Activated T-cell treated with anti-CD3 and anti-CD28 coated beads, Interleukin-2, amount 50 U/mL, for 48 hours (primary cell): Measurements from ENCODE around the gene STAT3.
"Not testable (repeated sequence)": the region's sequence is repeated elsewhere in the genome, so short reads cannot be mapped to it uniquely, and the experiment has no call there.

Experiments
- DNase-seq, 2 experiments: peaks; one replicate each; pipeline ENCODE4 v3.0.0-alpha.2; 2020

Gene STAT3

DNA sequence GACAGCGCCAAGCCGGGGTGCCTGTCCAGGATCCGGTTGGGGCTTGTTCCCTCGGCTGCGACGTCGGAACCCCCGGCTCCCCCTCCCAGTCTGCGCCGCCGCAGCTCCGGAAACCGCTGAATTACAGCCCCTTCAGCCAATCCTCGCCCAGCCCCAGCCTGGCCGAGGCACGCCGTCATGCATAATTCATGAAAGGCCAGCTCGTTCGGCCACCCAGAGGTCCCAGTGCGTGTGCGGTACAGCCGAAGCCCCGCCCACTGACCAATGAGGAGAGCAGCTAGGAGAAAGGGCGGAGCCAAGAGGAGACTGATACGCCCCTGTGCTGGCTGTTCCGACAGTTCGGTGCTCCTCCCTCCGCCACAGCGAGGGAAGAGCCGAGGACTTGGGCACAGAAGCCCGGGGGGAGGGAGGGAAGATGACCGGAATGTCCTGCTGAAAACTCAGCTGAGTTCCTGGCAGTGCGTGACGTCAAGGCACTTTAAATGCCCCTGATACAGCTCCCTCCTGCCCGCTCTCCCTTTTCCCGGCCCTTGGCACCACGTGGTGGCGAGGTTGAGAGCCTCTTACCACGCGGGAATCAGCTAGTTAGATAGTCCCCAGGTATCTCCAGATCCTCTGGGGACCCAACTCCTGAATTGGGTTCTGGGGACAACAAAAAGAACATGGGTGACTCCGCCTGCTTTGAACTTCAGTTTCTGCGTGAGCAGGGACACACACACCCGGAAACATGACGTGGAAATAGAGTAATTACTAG is at the start of gene STAT3:
Gene STAT3 (minus strand): TSS at position 62 of the 754 bp plus-strand sequence. CDS start 39,926 bp downstream, outside the sequence.
- DNase-seq = peak; percentile 100

DNA sequence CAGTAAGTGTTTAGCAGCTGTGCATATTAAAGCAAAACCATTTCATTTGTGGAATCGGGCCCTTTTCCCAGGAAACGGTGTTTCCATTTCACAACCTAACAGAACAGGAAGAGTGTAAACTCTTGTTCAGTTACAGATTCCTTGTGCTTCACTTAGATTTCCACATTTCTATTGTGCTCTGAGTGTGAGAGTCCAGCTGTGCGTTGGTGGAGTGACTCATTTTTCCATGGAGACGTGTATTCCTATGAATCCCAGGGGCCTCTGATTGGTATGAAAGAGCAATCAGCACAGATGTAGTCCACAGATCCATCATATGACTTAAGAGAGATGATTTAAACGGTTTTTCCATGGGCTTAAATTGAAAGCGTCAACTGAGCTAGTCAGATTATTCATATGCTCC is 48.1 kb upstream of the STAT3 start:
- no peak for DNase-seq

DNA sequence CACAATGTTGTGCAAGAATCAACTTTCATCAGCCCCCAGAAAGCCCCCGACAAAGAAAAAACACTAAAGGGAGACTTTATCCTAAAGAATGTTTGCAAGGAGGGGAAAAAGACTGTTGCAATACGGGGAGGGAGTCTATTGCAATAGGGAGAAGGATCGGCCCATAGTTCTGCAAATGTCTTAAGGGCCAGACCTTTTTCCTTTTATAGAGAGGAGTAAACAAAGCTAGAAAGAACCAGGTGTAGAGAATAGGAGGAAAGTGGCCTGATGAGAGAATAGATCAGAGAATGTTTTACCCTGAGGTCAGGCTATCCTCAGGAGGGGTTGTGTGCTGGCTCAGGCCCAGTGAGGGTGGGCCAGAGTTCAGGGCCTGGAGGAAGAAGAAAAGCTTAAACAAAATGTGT is 43.5 kb upstream of the STAT3 start:
- DNase-seq = no peak

DNA sequence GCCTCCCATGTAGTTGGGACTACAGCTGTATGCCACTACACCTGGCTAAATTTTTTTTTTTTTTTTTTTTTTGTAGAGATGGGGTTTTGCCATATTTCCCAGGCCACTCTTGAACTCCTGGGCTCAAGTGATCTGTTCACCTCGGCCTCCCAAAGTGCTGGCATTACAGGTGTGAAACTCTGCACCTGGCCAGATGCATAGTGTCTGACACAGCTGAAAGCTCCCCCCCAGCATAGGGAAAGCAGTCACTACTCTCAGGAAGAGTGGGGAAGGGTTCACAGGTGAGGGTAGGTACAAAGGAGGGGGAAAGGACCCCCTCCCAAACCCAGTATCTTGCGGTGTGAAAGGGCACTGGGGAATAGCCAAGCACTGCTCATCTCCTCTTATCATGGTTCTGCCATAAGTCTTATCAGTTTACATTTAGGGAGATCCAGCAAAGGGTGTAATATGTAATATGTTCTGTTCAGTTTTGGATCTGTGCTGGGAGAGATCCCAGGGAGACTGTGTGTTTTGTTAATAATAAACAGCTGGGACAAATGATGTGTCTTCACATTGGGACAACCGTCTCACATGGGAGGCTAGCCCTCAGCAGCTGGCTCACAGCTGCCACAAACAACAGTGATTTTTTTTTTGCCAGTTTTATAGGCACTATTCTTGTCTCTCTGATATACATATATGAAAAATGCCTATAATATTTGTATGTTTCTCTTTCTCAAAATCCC is 41.6 kb upstream of the STAT3 start:
- no peak for DNase-seq

DNA sequence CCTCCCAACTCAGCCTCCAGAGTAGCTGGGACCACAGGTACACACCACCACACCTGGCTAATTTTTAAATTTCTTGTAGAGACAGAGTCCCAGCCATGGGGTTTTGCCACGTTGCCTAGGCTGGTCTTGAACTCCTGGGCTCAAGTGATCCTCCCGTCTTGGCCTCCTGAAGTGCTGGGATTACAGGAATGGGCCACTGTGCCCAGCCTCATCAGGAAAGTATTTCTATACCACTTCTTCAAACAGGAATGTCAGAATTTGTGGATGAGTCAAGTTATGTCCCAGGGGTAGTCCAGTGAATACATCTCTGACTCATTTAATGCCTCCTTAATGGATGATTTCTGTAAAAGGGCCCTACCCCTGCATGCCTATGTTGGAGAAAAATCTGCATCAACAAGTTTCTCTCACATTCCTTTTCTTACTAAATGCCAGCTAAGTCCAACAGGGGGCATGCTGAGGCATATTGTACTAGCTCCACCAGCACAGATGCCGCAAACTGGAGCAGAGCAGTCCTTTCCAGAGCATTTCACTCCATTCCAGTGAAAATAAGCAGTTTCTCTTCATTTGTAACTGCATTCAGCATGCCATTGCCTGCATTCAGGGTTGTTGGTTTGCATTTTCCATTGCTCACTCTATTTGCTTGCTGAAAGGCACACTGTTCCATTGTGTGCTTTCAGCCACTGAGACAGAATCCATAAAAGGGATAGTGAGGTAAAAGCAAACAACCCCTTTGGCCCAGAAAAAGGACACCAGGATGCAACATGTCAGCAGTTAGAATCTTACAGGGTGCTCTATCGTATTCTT is 40.1 kb upstream of the STAT3 start:
- no peak for DNase-seq

DNA sequence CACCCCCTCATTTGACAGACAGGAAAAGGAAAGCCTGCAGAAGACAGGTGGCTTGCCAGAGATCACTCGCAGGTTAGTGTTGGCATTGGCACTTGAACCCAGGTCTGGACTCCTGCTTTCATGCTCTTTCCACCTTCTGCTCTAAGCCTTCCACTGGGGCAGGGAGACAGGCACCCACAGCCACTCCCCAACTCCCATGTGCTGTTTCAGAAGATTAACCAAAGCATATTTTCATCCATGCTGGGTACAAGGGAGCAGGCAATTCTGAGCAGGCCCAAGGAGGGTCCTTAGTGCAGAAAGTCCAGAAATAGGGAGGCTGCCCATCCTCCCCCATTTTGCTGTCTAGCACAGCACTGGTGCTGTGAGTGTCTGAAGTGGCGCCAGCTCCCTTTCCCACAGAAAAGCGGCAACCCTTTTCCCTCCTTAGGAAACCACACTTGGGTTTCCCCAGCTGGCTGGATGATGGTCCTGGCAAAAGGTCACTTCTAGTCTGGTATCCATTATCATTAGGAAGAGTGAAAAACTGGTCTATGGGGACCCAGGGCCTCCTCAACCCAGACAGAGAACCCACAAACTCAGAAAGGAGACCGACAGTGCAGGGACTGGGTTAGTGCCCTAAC is 36.9 kb upstream of the STAT3 start:
- no peak for DNase-seq

DNA sequence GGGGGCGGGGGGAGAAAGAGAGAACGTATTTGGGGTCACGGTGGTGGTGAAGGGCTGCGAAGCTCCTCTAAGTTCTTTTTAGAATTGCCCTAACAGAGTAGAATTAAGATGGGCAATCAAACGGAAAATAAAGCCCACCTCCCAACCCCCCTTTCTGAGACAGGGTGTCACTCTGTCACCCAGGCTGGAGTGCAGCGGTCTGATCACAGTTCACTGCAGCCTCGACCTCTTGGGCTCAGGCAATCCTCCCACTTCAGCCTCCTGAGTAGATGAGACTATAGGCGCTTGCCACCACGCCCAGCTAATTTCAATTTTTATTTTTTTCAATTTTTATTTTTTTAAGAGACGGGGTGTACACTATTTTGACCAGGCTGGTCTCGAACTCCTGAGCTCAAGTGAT is 35.5 kb upstream of the STAT3 start:
- no peak for DNase-seq

DNA sequence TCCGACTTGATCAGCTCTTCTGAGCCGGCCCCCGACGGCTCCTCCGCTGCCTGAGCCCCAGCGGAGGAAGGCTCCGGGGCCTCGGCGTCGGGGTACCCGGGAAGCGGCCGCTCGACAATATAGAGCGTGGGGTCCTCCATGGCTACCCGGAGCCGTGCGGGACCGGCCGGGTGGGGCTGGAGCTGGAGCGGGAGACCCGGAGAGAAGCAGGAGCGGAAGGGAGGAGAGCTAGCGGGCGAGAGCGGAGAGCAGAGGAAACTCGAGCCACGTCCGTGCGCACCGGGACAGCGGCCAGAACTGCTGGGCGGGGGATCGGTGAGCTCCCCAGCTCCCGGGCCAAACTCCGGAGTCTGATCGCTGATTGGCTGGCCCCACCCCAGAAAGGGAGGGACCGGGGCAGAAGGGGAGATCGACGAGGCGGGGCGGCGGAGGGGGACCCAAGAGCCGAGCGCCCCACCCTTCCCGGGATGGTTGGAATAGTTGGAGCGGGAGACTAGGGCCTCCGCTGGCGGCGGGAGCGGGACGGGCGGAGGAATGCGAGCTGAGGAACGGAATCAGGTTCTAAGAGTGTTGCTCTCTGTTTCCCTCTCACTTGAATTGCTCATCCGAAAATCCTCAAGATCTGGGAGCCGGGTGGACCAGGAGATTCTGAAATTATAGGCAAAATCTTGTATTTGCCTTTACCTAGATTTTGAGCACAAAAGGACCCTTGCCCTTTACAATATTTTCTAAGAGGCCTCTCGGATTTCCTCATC is 34.9 kb upstream of the STAT3 start, which contains the start of gene CAVIN1:
Gene CAVIN1 (minus strand): TSS at position 299 of the 755 bp plus-strand sequence. CDS start 159 bp downstream, at position 140.
- DNase-seq = peak; percentile 46 to 61

DNA sequence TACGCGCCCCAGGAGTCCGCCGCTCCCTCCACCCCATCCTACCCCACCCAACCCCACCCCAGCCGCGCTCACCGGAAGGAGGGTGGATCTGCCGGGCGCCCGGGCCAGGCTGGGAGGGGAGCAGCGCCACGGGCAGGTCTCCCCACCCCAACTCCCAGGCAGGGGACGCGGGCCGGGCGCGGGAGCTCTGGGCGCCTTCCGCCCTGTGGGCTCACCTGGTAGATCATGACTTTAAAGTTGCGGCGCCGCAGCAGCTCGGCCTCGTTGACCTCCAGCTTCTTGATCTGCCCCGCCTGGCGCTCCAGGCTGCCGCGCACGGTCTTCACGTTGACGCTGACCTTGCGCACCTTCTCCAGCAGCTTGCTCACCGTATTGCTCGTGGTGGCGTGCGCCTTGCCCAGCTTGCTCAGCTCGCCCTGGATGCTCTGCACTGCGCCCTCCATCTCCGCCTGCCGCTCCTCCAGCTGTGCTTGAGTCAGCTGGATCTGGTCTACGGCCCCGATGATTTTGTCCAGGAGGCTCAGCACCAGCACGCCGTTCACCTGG is 34.2 kb upstream of the STAT3 start:
- DNase-seq = peak; percentile 58 to 63

DNA sequence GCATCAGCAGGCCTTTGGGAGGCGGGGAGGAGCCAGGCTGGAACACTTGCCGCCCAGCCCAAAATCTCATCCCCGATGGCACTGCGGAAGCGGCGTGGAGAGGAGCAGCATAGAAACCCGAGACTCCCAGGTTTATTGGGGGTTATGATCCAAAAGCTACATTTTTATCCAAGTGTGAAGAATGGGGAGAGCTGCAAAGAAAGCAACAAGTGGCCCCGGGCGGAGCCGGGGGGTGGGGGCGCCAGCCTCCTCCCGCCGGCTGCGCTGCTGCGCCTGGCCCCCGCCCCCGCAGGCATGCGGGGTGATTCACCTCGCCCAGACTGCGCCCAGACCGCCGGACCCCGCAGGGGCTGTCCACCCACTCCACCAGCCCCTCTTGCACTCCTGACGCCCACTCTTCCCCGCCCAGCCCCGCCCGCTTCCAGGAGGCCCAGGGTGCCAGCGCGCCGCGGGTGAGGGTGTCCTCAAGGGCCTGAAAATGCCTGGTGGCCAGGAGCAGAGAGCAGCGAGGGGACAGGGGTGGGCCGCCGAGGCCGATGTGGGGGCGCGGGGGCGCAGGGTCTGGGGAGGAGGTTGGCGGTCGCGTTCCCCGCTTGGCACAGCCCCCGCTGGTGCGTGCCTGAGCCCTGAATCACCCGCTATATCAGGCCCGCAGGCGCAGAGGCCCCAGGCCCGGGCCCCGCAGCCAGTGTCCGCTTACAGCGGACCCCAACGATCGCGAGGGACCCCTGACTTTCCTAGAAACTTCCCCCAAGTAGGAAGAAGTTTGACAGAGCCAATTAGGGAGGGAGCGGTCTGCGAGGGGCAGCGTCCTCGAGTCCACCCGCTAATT is 33.5 kb upstream of the STAT3 start:
- peak in 1 of 2 experiments; percentile 51 for DNase-seq

DNA sequence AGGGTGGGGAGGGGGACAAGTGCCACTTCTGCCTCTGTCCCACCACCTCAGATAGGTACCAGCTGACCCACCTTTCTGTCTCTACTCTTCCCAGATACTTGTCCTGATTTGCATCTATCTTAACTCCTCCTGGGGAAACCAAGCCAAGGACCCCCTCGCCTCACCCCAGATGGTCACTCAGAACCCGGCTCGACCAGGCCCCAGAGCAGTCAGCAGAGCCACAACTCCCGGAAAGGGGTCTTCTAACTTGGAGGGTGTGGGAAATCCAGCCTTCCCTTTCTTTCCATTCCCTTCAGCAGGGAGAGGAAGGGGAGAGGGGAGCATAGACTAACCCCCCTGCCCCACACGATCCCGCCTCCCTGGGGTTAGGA is 32.9 kb upstream of the STAT3 start:
- DNase-seq = no peak

DNA sequence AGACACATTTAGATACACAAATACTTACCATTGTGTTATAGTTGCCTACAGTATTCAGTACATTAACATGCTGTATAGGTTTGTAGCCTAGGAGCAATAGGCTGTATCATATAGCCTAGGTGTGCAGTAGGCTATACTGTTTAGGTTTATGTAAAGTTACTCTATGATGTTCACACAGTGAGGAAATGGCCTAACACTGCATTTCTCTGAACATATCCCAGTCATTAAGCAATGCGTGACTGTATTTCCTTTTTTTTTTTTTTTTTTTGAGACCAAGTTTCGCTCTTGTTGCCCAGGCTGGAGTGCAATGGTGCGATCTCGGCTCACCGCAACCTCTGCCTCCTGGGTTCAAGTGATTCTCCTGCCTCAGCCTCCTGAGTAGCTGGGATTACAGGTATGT is 29.7 kb upstream of the STAT3 start:
- not testable (repeated sequence) for DNase-seq

DNA sequence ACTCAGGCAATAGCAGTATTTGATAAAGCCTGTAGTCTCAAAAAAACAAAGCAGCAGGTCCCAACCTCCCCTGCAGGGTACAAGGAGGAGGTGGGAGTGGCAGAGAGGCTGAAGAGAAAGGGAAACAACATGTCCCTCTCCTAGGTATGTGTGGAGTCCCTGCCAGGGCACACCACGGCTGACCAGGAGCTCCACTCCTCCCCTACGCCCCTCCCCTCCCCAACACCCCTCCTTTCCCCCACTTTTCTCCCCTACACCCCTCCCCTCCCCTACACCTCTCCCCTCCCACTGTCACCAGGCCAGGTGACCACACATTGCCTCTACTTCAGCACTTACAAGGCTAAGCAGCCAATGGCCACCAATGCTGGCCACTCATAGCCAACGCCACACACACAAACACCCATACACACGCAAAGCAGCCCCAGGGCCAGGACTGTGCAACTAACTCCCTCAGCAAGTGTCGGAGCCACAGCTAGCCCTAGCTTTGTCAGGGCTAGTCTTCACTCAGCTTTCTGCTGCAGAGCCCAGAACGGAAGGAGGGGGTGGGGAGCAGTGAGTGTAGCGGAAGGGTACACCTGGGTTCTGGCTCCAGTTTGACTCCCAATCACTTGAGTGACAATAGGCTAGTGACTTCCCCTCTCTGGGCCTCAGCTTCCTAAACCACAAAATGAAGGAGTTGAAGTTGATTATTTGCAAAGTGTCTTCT is 26.6 kb upstream of the STAT3 start:
- DNase-seq = peak; percentile 67 to 70

DNA sequence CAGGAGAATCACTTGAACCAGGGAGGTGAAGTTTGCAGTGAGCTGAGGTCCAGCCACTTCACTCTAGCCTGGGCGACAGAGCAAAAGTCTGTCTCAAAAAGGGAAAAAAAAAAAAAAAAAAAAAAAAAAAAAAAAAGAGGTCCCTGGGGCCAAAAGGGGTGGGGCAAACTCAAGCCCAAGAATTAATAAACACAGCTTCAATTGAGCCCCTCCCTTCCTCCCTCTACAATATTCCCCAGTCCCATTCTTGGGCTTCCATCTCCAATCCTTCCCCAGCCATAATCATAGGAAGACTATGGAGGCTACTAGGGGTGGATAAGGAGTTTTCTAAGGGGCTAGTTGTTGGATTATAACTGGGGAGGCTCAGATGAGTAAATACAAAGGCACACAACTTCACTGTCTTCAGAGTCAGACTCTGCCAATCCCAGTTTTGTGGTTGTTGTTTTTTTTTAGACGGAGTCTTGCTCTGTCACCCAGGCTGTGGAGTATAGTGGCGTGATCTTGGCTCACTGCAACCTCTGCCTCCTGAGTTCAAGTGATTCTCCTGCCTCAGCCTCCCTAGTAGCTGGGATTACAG is 25.3 kb upstream of the STAT3 start:
- DNase-seq = no peak

DNA sequence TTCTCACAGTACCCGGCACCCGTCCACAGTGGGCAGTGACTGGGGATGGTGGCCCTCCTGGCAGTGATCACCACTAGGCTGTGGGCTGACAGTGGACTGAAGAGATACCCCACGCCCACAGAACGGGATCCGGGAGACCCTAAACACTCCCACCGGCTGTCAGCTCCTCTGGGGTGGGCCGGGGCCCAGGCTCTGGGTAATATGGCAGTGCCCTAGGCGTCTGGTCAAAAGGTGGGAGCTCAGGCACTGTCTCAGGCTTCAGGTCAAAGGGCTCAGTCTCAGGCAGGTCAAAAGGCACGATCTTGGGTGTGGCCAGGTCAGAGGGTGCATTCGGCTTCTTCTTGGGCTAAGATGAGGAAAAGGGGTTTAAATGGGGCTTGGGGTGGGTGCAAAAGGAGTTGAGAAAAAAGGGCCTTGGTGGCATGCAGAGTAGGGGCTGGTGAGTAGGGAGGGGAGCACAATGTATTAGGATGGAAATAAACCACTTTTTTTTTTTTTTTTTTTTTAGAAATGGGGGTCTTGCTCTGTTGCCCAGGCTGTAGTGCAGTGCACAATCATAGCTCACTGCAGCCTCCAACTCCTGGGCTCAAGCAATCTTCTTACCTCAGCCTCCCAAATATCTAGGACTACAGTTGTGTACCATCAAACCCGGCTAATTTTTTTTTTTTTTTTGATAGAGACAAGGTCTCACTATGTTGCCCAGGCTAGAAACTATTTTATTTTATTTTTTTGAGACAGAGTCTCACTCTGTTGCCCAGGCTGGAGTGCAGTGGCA is 23.9 kb upstream of the STAT3 start:
- DNase-seq = no peak

DNA sequence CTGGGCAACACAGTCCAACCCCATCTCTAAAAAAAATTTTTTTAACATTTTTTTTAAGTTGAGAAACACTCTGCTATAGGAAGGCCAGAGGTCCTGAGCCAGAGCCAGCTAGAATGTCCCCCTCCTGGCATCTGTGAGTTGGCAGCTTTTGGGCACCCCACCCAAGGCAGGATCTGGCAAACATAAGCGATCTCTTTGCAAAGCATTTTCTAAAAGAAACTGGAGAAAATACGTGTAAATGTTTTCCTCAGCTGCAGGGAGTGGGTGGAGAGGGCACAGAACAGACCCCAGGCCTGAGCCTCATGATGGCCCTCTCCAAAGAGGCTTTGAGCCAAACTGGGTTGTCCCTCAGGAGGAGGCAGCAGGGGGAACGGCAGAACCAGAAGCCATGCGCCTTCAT is 23.1 kb upstream of the STAT3 start:
- no peak for DNase-seq

DNA sequence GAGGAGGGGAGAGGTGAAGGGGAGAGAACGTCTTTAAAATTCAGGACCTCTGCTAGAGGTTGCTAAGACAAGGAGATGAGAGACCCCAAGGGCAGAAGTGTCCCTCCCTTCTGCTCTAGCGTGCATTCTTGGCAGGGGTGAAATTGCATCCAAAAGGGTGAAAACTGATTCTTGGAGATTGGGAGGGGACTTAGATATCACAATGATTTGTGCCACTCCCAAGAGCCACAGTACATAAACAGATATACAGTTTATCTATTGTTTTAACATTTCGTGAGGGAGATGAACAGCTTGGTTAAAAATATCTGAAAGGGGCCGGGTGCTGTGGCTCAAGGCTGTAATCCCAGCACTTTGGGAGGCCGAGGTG is 22.1 kb upstream of the STAT3 start:
- no peak for DNase-seq

DNA sequence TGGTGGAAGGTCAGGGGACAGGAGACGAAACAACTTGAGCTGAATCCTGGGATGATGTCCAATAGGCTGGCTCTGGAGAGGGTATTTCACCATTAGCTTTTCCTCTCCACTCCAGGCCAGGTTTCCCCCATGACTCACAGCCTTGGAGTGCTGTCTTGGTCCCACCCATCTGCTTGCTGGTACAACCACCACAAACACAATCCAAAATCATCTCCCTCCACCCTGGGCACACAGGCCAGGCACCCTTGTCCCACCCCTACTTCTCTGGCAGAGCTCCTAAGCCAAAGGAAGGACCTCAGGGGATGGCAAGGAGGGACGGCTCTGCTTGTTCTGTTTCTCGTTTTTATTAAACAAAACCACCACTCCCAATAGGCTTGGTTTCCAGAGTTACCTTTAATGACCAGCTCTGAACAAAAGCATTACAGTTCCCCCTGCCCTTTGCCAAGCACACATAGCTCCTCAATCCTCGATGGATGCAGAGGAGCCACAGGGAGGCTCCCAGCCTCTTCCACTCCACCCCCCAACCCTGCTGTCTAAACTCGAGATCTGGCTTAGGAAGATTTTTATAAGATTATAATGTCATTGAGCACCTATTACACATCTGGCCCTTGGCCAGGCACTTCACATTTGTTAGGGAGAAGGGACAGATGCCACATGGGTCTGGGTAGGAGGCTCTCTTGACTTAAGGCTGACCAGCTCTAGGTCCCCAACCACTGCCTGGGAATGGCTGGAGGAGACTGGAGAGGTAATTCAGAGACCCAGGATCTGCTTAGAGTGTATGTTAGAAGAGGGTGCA is 21.5 kb upstream of the STAT3 start:
- no peak for DNase-seq
